ENCODE measurements around the gene MMP8. TPM values are rescaled to one million over a fixed set of nuclear protein-coding genes. Genes with fewer than 3 reads are reported as not detected.

The MMP8 gene
- total RNA-seq, 1 experiment from 2014 or later = not detected

- Histone ChIP-seq H3K79me2 (ENCODE audit: insufficient read depth, low read length) (no peaks in the 10 kb centered on the region), H3K27me3 (ENCODE audit: insufficient read depth, low read length) (no peaks in the 10 kb centered on the region), H2AFZ (ENCODE audit: low read depth, low read length, poor library complexity, severe bottlenecking) (no peak overlapping the region), H3K9me3 (ENCODE audit: control insufficient read depth in 1 of 2, insufficient read depth in 1 of 2, low read depth in 1 of 2, low read length in 2 of 2) (no peaks in the 10 kb centered on the region), H3K4me1 (ENCODE audit: control insufficient read depth in 1 of 2, insufficient read depth in 2 of 2, low read length in 2 of 2) (no peaks in the 10 kb centered on the region), H4K20me1 (ENCODE audit: insufficient read depth) (no peaks in the 10 kb centered on the region), H3K9me2 (ENCODE audit: insufficient read depth) (no peaks in the 10 kb centered on the region), H3K36me3 (ENCODE audit: control insufficient read depth in 1 of 2, insufficient read depth in 2 of 2, low read length in 2 of 2) (no peaks in the 10 kb centered on the region), H3K4me3 (replicated peaks in 1 of 2; ENCODE audit: low read depth in 1 of 2, low read length in 2 of 2) (no peak overlapping the region), H3K27ac (ENCODE audit: low read depth, low read length) (no peak overlapping the region), H3K9ac (ENCODE audit: low read length) (no peak overlapping the region), H3K4me2 (ENCODE audit: low read length) (no peak overlapping the region)
- DNase-seq (ENCODE audit: low read depth, low spot score) (no peak), ATAC-seq (no peak)
- ChIA-PET CTCF (no interaction called here), RAD21 (ENCODE audit: low non-redundant PET in 1 of 2, low total read pairs in 2 of 2, uncharacterized antibody in 2 of 2, unreplicated experiment in 2 of 2) (no interaction called here), POLR2A (no interaction called here)
- TF ChIP-seq ATF3 (IDR thresholded peaks at IDR 0.05) (no peak), SRF (IDR thresholded peaks at IDR 0.05; ENCODE audit: low read depth) (no peak), JUND (IDR thresholded peaks at IDR 0.05) (no peak), SP1 (IDR thresholded peaks at IDR 0.05; ENCODE audit: low read depth) (no peak), REST (IDR thresholded peaks at IDR 0.05; ENCODE audit: low read depth) (no peak), ZNF274 (IDR thresholded peaks at IDR 0.05; ENCODE audit: low read depth, low read length) (no peak), RAD21 (IDR thresholded peaks at IDR 0.05; ENCODE audit: low read depth) (no peak), CBX3 (IDR thresholded peaks at IDR 0.05; ENCODE audit: low read depth) (no peak), POLR2A (IDR thresholded peaks at IDR 0.05; ENCODE audit: borderline replicate concordance, extremely low read depth, insufficient read depth, insufficient read length) (no peak), ZFX (IDR thresholded peaks at IDR 0.05) (no peak), SIN3A (IDR thresholded peaks at IDR 0.05; ENCODE audit: low read depth) (no peak), POLR2AphosphoS5 (IDR thresholded peaks at IDR 0.05; ENCODE audit: low read depth, low read length) (no peak), EZH2phosphoT487 (IDR thresholded peaks at IDR 0.05; ENCODE audit: borderline replicate concordance) (no peak)
- BruUV-seq (replicated peaks) = no TSS peak
- intact Hi-C loops (cut with micrococcal nuclease) = no loop called here
Measured at GRCh38 chr11:102773386-102773785, 48.6 kb upstream of the MMP8 start.

Measured in HCT116 (cell line).